ENCODE results near the gene SPHK1.
A peak's percentile ranks its signal among the peaks of the same experiment; 100 is the strongest.

Gene SPHK1

GRCh38 chr17:76384987-76385891, 830 bp downstream of the SPHK1 start:
- peak; percentile 23 for DNase-seq

GRCh38 chr17:76385892-76386786, 1.7 kb downstream of the SPHK1 start:
- DNase-seq = peak; percentile 67

GRCh38 chr17:76386966-76387765, 2.8 kb downstream of the SPHK1 start:
- no peak for DNase-seq

- DNase-seq = no peak
Measured at GRCh38 chr17:76388966-76389888, 4.8 kb downstream of the SPHK1 start.

- DNase-seq = no peak
Measured at GRCh38 chr17:76390003-76390421, 5.6 kb downstream of the SPHK1 start.

- DNase-seq = no peak
Measured at GRCh38 chr17:76391200-76391715, 6.8 kb downstream of the SPHK1 start.

GRCh38 chr17:76394166-76394565, 9.8 kb downstream of the SPHK1 start:
- no peak for DNase-seq

- DNase-seq = no peak
Measured at GRCh38 chr17:76395980-76396379, 11.6 kb downstream of the SPHK1 start.

- DNase-seq = no peak
Measured at GRCh38 chr17:76397184-76397583, 12.8 kb downstream of the SPHK1 start.

- peak; percentile 70 for DNase-seq
Measured at GRCh38 chr17:76397687-76398522, 13.5 kb downstream of the SPHK1 start.

- DNase-seq = no peak
Measured at GRCh38 chr17:76398523-76399174, 14.2 kb downstream of the SPHK1 start.

GRCh38 chr17:76399175-76400172, 15.1 kb downstream of the SPHK1 start:
- no peak for DNase-seq

- DNase-seq = no peak
Measured at GRCh38 chr17:76402711-76403110, 18.3 kb downstream of the SPHK1 start.

GRCh38 chr17:76404256-76404655, 19.8 kb downstream of the SPHK1 start:
- DNase-seq = no peak

- DNase-seq = no peak
Measured at GRCh38 chr17:76404976-76405563, 20.7 kb downstream of the SPHK1 start.

GRCh38 chr17:76405607-76405966, 21.2 kb downstream of the SPHK1 start:
- DNase-seq = no peak

GRCh38 chr17:76405967-76406647, 21.7 kb downstream of the SPHK1 start:
- no peak for DNase-seq

- DNase-seq = no peak
Measured at GRCh38 chr17:76407509-76407908, 23.1 kb downstream of the SPHK1 start.

Data from activated effector memory CD4-positive, alpha-beta T cell treated with Interleukin-2 at 50 U/mL for 16 hours (primary cell).